HG03520 (cell line): ENCODE data around the gene MIAT.

Source experiments
- ATAC-seq: cut with Tn5 transposase; IDR thresholded peaks from one replicate; pipeline ENCODE4 v1.9.1; 2021; ENCODE audit warnings: mild to moderate bottlenecking, moderate library complexity; ENCODE audit not compliant: unreplicated experiment

MIAT gene

DNA sequence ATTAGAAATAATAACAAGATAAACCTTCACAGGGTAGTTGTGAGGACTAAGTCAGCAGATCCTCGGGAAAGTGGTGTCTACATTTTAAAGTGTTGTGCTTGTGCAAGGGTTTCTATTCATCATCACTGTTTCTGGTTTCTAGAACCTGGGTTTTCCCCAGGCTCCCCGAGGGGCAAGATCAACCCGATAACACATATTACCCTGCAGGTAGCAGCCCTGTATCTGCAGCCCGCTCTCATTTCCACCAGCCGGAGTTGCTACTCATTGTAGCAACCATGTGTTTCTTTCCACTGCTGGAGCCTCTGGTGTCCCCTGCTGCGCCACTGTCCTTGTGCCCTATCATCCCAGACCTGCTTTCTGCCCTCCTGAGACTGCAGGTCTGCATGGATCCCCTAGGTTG is 67.0 kb downstream of the MIAT start:
- ATAC-seq, result no peak

DNA sequence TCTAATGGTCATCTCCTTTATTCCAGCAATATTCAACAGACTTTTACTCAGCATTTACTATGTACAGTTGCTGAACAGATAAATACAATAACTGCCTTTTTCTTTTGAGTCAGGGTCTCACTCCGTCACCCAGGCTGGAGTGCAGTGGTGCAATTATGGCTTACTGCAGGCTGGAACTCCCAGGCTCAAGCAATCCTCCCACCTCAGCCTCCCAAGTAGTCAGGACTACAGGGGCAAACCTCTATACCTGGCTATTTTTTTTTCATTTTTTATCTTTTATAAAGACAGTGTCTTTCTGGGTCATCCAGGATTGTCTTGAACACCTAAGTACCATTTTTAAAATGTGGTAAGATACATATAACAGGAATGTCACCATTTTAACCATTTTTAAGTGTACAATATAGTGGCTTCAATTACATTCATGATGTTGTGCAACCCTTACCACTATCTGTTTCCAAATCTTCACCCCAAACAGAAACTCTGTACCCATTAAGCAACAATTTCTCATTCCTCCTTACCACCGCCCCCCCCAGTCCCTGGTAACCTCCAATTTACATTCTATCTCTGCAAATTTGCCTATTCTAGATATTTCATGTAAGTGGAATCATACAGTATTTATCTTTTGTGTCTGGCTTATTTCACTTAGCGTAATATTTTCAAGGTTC is 67.8 kb downstream of the MIAT start:
- ATAC-seq, result no peak
